Fibroblast of gingiva (primary cell): ENCODE data around the gene STPG2.
"Not testable (repeated sequence)": the region's sequence is repeated elsewhere in the genome, so short reads cannot be mapped to it uniquely, and the experiment has no call there.

Experiments used
- DNase-seq: peaks from one replicate; pipeline ENCODE4 v3.0.0-alpha.2; 2011; ENCODE audit warnings: low read depth

Gene STPG2

DNA sequence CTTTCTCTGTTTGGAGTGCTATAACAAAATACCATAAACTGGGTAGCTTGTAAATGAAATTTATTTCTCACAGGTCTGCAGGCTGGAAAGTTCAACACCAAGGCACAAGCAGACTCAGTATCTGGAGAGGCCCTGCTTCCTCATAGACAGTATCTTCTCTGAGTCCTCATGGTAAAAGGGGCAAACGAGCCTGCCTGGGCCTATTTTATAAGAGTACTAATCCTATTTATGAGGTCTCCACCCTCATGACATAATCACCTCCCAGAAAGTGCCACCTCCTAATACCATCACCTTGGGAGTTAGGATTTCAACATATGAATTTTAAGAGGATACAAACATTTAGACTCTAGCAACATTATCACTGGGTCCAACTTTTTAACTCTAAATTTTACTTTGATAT, 200.3 kb downstream of the STPG2 start:
- DNase-seq = no peak

GRCh38 chr4:97942137-97942536, 201.1 kb downstream of the STPG2 start:
- no peak for DNase-seq

DNA sequence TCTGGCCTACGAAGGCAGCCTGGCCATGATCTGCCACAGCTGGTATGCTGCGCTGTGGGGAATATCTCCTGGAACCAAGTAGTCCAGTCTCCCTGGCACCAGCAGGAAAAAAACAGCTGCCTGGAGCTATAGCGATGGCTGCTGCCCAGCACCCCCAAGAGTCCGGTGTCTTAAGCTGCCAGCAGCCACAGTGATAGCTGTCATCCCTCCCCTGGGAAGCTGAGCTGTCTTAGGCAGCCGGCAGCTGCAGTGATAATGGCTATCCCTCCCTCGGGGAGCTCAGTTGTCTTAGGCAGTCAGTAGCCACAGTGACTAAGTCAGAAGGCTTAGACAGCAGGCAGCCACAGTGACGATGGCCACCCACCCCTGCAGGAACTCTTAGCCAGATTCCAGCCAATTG, 205.1 kb downstream of the STPG2 start:
- no peak for DNase-seq

- DNase-seq = no peak
Observed at GRCh38 chr4:97924341-97924958, 218.8 kb downstream of the STPG2 start.

DNA sequence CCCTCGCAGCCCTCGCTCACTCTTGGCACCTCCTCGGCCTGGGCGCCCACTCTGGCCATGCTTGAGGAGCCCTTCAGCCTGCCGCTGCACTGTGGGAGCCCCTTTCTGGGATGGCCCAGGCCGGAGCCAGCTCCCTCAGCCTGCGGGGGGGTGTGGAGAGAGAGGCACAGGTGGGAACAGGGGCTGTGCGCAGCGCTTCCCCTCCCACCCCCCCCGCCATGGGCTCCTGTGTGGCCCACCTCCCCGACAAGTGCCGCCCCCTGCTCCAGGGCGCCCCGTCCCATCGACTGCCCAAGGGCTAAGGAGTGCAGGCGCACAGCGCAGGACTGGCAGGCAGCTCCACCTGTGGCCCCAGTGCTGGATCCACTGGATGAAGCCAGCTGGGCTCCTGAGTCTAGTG, 220.2 kb downstream of the STPG2 start:
- no peak for DNase-seq

- no peak for DNase-seq
Observed at GRCh38 chr4:97917115-97917514, 226.2 kb downstream of the STPG2 start.

GRCh38 chr4:97912156-97912555, 231.1 kb downstream of the STPG2 start:
- DNase-seq = no peak

DNA sequence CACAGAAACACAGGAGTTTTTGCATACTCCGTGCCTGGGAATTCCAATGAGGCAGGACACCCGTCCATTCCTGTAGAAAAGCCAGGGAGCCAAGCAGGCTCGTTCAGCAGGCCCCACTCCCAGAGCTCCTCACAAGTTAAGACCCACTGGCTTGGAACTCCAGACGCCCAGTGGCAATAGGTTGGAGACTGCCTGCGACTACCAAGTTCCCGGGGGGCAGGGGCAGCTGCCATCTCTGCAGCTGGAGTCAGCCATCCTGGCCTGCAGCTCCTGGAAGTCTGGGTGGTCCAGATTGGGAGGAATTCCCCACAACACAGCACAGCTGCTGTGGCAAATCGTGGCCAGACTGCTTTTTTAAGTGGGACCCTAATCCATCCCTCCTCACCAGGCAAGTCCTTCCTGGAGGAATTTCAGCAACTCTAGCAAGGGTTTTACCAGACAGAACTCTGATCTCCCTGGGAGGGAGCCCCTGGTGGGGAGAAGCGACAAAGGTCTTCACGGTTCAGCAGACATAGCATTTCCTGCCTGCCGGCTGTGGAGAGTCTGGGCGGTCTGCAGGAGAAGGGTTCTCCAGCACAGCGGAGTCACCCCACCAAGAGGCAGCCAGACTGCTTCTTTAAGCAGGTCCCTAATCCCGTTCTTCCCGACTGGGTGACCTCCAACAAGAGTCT, 231.9 kb downstream of the STPG2 start:
- no peak for DNase-seq

GRCh38 chr4:97910005-97910404, 233.3 kb downstream of the STPG2 start:
- no peak for DNase-seq

DNA sequence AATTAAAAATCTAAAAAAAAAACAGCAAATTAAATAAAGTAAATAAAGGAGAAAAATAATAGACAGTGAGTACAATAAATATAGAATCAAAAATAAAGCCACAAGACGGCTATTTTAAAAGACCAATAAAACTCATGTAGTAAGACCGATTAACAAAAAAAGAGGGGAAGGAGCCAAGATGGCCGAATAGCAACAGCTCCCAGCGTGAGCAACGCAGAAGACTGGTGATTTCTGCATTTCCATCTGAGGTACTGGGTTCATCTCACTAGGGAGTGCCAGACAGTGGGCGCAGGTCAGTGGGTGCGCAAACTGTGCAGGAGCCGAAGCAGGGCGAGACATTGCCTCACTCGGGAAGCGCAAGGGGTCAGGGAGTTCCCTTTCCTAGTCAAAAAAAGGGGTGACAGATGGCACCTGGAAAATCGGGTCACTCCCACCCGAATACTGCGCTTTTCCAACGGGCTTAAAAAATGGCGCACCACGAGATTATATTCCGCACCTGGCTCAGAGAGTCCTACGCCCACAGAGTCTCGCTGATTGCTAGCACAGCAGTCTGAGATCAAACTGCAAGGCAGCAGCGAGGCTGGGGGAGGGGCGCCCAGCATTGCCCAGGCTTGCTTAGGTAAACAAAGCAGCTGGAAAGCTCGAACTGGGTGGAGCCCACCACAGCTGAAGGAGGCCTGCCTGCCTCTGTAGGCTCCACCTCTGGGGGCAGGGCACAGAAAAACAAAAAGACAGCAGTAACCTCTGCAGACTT, 239.7 kb downstream of the STPG2 start:
- not testable (repeated sequence) for DNase-seq

GRCh38 chr4:97900229-97900628, 243.0 kb downstream of the STPG2 start:
- DNase-seq = no peak

GRCh38 chr4:97892592-97893266, 250.5 kb downstream of the STPG2 start:
- DNase-seq = no peak

- no peak for DNase-seq
Observed at GRCh38 chr4:97879942-97880341, 263.3 kb downstream of the STPG2 start.

- DNase-seq = no peak
Observed at GRCh38 chr4:97868097-97868496, 275.2 kb downstream of the STPG2 start.

DNA sequence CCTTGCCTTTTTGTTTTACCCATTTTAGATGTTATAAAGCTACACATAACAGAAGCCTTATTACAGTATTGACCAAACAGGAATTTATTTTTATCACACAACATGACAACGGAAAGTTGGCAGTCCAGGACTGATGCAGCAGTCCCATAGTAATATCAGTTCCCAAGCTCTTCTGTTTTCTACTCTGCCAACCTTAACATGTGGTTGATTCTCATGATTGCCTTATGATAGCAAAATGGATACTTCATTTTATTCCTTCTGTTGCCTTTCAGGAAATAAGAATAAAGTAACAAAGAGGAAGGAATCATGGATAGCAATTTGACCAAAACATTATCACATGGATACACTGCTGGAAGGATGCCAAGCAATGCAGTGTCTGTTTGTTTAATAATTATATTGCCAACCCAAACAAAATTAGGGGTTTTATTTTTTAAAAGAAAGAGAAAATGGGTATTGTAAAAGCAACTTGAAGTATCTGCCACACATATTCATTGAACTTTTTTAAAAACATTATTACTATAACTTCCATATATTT, 275.7 kb downstream of the STPG2 start:
- DNase-seq = no peak

DNA sequence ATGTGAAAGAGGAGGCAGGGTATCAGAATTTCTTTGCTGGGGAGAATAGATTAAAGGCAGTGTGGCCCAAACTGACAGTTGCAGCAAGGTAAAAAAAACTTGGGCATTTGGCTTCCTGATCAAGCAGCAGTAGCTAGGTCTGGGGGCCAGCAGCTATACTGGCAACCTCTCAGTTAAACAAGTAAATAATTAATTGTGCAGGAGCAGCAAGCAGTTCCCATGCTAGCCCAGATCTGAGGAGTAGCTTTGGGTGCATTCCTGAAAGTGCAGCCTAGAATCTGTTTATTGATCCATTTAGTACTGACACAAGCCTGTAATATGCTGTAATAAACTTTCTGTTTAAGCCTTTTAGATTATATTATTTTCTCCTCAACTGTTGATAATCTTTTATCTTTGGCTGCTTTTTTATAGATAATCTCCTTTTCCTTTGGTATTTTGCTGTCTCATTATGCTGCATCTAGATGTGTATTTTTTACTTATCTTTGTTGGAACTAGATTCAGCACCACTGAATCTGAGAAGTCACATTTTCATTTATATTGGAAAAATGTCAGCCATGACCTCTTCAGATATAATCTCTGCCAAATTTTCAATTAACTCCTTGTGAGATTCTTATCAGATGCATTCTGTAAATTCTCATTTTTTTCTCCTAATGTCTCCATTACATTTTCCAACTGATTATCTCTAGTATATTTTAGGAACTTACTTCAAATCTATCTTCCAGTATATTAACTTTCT, 276.3 kb downstream of the STPG2 start:
- no peak for DNase-seq

GRCh38 chr4:97851115-97851514, 292.2 kb downstream of the STPG2 start:
- DNase-seq = no peak

GRCh38 chr4:97845758-97846157, 297.5 kb downstream of the STPG2 start:
- DNase-seq = no peak

- no peak for DNase-seq
Observed at GRCh38 chr4:97841512-97841911, 301.8 kb downstream of the STPG2 start.

DNA sequence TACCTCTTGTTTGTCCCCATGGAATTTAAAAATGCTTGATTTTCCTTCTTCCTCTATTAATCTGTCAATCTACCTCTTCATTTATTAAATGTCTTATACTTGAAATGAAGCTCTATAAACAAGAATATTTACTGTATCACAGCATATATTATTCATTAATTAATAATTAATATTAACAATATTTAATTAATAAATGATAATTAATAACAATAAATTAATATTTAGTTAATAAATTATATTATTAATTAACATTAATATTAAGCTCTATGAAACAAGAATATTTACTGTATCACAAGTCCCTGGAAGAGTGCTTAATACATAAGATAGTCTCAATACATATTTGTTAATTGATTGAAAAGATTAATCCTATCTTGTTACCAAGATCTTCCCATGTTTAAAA, 306.6 kb downstream of the STPG2 start:
- DNase-seq = no peak

GRCh38 chr4:97828646-97829045, 314.6 kb downstream of the STPG2 start:
- DNase-seq = no peak

DNA sequence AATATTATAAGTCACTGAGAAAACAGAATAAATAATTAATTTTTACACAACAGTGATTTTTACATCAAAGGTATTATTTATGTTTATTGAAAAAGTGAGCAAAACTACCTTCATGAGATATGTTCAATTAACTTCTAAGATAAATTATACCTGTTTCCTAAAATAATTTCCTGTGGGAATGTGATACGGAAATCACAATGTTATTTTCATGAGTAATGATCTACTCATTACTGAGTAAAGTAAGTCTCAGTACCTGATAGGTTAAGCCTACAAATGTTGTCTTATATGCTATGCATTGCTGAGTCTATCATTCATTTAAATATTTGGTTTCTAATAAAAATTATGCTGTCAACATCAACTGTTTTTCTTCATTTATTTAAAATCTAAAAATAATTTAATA, 324.0 kb downstream of the STPG2 start:
- no peak for DNase-seq
